Measurements from ENCODE around the gene TACSTD2. TPM values are rescaled to one million over a fixed set of nuclear protein-coding genes. Genes with fewer than 3 reads are reported as not detected.

Gene TACSTD2
- total RNA-seq, 1 donor from 2014 or later, result not detected

DNA sequence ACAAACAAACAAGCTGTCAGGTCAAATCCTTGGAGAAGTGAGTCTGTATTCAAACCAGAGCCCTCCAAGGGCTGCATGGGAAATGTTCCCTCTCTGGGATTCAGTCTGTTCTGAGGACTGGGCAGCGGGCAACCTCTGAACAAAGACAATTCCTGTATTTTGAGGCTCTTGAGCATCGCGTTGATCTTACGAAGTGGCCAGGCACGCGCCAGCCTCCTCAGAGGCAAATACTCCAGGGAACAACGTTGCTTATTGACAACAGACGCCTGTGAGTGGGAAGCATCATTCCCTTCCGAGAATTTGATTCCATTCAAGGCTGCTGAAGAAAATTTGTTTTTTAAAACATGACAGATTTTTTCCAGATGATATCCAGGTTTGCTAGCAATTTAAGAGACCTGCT, 20.0 kb upstream of the TACSTD2 start:
- intact Hi-C loops (cut with micrococcal nuclease), result no loop called here
- POLR2A ChIA-PET, result no interaction called here
- no peaks in the 10 kb centered on the region for H3K36me3 Mint-ChIP-seq (ENCODE audit: low read depth)
- H3K9me3 Mint-ChIP-seq, result peaks cover 8% of the 10 kb centered on the region
- H3K4me3 Mint-ChIP-seq, result no peak overlapping the region
- TF ChIP-seq, protein P1, sequence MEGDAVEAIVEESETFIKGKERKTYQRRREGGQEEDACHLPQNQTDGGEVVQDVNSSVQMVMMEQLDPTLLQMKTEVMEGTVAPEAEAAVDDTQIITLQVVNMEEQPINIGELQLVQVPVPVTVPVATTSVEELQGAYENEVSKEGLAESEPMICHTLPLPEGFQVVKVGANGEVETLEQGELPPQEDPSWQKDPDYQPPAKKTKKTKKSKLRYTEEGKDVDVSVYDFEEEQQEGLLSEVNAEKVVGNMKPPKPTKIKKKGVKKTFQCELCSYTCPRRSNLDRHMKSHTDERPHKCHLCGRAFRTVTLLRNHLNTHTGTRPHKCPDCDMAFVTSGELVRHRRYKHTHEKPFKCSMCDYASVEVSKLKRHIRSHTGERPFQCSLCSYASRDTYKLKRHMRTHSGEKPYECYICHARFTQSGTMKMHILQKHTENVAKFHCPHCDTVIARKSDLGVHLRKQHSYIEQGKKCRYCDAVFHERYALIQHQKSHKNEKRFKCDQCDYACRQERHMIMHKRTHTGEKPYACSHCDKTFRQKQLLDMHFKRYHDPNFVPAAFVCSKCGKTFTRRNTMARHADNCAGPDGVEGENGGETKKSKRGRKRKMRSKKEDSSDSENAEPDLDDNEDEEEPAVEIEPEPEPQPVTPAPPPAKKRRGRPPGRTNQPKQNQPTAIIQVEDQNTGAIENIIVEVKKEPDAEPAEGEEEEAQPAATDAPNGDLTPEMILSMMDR (IDR thresholded peaks at IDR 0.05), result no peak
- DNase-seq (no peak), ATAC-seq (ENCODE audit: low read depth) (no peak)
- H3K27ac Mint-ChIP-seq, result no peak overlapping the region
- CTCF ChIA-PET, result no interaction called here
- H3K27me3 Mint-ChIP-seq, result peaks cover 18% of the 10 kb centered on the region
- no peaks in the 10 kb centered on the region for H3K4me1 Mint-ChIP-seq

DNA sequence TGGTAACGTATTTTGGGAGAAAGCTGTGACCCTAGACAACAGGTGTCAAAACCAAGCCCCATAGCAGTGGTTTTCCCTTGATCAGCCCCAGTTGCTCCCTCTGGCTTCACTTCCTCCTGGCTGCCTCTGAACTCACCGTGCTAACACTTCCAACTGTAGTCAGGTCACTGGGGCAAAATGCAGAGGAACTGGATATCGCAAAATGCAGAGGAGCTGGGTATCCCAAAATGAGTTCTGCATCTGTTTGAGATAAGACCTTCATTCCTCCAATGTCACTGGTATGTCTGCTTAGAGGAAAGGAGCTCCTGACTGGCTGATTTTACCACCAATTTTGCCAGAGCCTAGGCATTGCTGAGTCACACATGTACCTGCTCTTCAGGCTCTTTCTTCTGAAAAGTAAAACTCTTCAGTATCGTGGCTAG, 19.6 kb upstream of the TACSTD2 start:
- DNase-seq, result no peak
- Mint-ChIP-seq H3K27me3 (peaks cover 18% of the 10 kb centered on the region), H3K4me3 (no peak overlapping the region), H3K36me3 (ENCODE audit: low read depth) (no peaks in the 10 kb centered on the region), H3K27ac (no peak overlapping the region), H3K4me1 (no peaks in the 10 kb centered on the region), H3K9me3 (peaks cover 8% of the 10 kb centered on the region)
- TF ChIP-seq, protein P1 (IDR thresholded peaks at IDR 0.05), result no peak
- ChIA-PET CTCF (no interaction called here), POLR2A (no interaction called here)
- ATAC-seq (ENCODE audit: low read depth), result no peak
- intact Hi-C loops (cut with micrococcal nuclease), result no loop called here

DNA sequence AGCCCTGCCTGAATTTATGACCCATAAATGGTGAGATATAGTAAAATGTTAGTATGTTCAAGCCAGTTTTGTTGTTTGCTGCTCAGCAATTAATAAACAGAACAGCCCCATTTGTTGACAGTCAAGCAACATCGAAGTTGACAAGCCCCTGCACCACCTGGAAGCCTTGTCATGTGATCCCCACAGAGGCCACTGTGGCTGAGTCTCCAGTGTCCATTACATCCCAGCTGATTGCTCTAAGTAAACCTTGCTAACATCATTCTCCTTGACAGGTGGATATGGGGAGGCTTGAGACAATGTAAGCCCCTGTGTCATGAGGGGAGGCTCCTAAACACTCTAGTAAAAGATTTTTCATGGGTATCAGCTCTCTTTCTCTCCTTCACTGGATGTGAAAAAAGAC, 17.5 kb upstream of the TACSTD2 start:
- Mint-ChIP-seq H3K9me3 (no peaks in the 10 kb centered on the region), H3K4me3 (no peak overlapping the region), H3K27ac (no peak overlapping the region), H3K27me3 (peaks cover 11% of the 10 kb centered on the region), H3K36me3 (ENCODE audit: low read depth) (no peaks in the 10 kb centered on the region), H3K4me1 (no peaks in the 10 kb centered on the region)
- TF ChIP-seq, protein P1 (IDR thresholded peaks at IDR 0.05), result no peak
- POLR2A ChIA-PET, result no interaction called here
- CTCF ChIA-PET, result no interaction called here
- no peak for DNase-seq
- intact Hi-C loops (cut with micrococcal nuclease), result no loop called here
- no peak for ATAC-seq (ENCODE audit: low read depth)

DNA sequence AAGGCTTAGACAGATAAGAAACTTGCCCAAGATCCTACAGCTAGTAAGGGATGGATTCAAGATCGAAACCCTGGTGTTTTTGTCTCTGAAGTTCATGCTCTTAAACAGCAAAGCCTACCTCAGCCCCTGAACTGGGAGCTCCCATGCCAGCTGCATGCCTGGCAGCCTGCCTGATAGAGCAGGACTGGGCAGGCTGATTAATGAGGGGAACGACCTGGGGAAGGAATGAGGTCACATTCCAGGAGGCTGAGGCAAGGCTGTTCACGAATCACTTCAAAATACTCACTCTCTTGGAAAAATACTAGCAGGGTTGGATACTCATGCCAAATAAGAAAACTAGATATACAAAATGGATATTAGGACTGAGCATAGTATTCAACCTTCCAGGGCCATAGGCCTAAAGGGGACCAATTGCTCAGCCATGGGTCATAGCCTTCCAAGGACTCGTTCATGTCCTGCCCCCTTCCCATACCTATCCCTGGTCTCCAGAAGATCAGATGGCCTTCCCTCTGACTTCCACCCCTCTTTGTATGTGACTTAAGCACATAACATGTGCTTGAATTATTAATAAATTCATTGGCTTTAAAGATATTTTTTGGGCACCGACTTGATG, 15.6 kb upstream of the TACSTD2 start:
- POLR2A ChIA-PET, result no interaction called here
- peaks cover 6% of the 10 kb centered on the region for H3K27me3 Mint-ChIP-seq
- H3K4me3 Mint-ChIP-seq, result no peak overlapping the region
- no peak for ATAC-seq (ENCODE audit: low read depth)
- no peak for DNase-seq
- no peaks in the 10 kb centered on the region for H3K36me3 Mint-ChIP-seq (ENCODE audit: low read depth)
- H3K9me3 Mint-ChIP-seq, result no peaks in the 10 kb centered on the region
- H3K4me1 Mint-ChIP-seq, result no peaks in the 10 kb centered on the region
- TF ChIP-seq, protein P1 (IDR thresholded peaks at IDR 0.05), result no peak
- intact Hi-C loops (cut with micrococcal nuclease), result no loop called here
- CTCF ChIA-PET, result no interaction called here
- H3K27ac Mint-ChIP-seq, result no peak overlapping the region

DNA sequence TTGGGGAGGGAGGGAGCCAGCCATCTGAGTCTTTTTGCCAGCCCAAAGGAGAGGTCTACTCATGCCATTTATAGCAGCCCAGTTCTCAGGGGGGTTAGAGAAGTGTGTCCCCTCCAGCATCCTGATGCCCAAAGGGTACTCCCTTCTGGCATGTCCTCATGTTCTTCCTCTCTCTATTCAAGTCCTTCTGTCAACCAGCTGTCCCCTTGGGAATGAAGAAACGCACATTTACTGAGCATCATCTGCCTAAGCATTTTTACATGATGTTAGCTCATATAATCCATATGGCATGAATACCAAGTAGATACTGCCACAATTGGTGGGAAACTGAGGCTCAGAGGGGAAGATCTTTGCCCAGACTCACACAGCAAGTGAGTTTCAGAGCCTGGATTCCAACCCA, 14.8 kb upstream of the TACSTD2 start:
- no peak for ATAC-seq (ENCODE audit: low read depth)

More for the DNA sequence above, 14.8 kb upstream of the TACSTD2 start:
- DNase-seq, result no peak
- no peaks in the 10 kb centered on the region for H3K4me1 Mint-ChIP-seq
- TF ChIP-seq, protein P1 (IDR thresholded peaks at IDR 0.05), result no peak
- no peak overlapping the region for H3K27ac Mint-ChIP-seq
- no peaks in the 10 kb centered on the region for H3K36me3 Mint-ChIP-seq (ENCODE audit: low read depth)
- ChIA-PET CTCF (no interaction called here), POLR2A (no interaction called here)
- no peaks in the 10 kb centered on the region for H3K9me3 Mint-ChIP-seq
- no peak overlapping the region for H3K4me3 Mint-ChIP-seq
- H3K27me3 Mint-ChIP-seq, result peaks cover 7% of the 10 kb centered on the region
- intact Hi-C loops (cut with micrococcal nuclease), result no loop called here
